Kidney epithelial cell (primary cell): Measurements from ENCODE around the gene IRGC. TPM values are rescaled to one million over a fixed set of nuclear protein-coding genes. Genes with fewer than 3 reads are reported as not detected.

Source experiments
- DNase-seq: peaks from one replicate; pipeline ENCODE4 v3.0.0-alpha.2; 2010; ENCODE audit warnings: low read depth
- H3K27me3 ChIP-seq: 2 replicates; pipeline ENCODE4 v1.6.0; 2011; ENCODE audit warnings: low read length; ENCODE audit not compliant: control insufficient read depth, insufficient read depth
- H3K36me3 ChIP-seq: 2 replicates; pipeline ENCODE4 v1.5.1; 2011; ENCODE audit warnings: low read length; ENCODE audit not compliant: control insufficient read depth, insufficient read depth
- H3K4me3 ChIP-seq: 2 replicates; pipeline ENCODE4 v1.5.1; 2011; ENCODE audit warnings: low read depth, mild to moderate bottlenecking, control low read depth, low read length
- CTCF ChIP-seq: IDR thresholded peaks from 2 replicates; pipeline ENCODE4 v1.5.1; 2011; ENCODE audit warnings: mild to moderate bottlenecking, moderate library complexity, low read length, control low read depth, inconsistent platforms; ENCODE audit not compliant: insufficient read depth, poor library complexity, severe bottlenecking
- total RNA-seq: library from RNA; depleted of rRNA; stranded (reverse); fragments of >200 nt; gene quantifications from 2 replicates; pipeline ENCODE4 v1.2.3, GENCODE V29; 2015

The IRGC gene
- total RNA-seq, 1 donor from 2014 or later, result not detected

GRCh38 chr19:43687660-43687997, 28.2 kb upstream of the IRGC start:
- no peak for DNase-seq
- Histone ChIP-seq H3K36me3 (no peaks in the 10 kb centered on the region), H3K27me3 (no peaks in the 10 kb centered on the region), H3K4me3 (no peak overlapping the region)
- no peak for TF ChIP-seq CTCF

GRCh38 chr19:43688059-43688701, 27.7 kb upstream of the IRGC start:
- no peak for TF ChIP-seq CTCF
- H3K4me3 ChIP-seq, result no peak overlapping the region
- no peaks in the 10 kb centered on the region for H3K27me3 ChIP-seq
- no peak for DNase-seq
- no peaks in the 10 kb centered on the region for H3K36me3 ChIP-seq

- TF ChIP-seq CTCF, result no peak
Measured at GRCh38 chr19:43690444-43690843, 25.4 kb upstream of the IRGC start.

GRCh38 chr19:43690890-43691289, 25.0 kb upstream of the IRGC start:
- peaks cover 2% of the 10 kb centered on the region for H3K27me3 ChIP-seq
- no peak for TF ChIP-seq CTCF

More at GRCh38 chr19:43690444-43690843, 25.4 kb upstream of the IRGC start:
- Histone ChIP-seq H3K36me3 (no peaks in the 10 kb centered on the region), H3K27me3 (peaks cover 2% of the 10 kb centered on the region), H3K4me3 (no peak overlapping the region)
- DNase-seq, result no peak

GRCh38 chr19:43691755-43692154, 24.1 kb upstream of the IRGC start:
- no peak for TF ChIP-seq CTCF
- peaks cover 2% of the 10 kb centered on the region for H3K27me3 ChIP-seq
- DNase-seq, result no peak
- H3K36me3 ChIP-seq, result no peaks in the 10 kb centered on the region
- no peak overlapping the region for H3K4me3 ChIP-seq

More at GRCh38 chr19:43690890-43691289, 25.0 kb upstream of the IRGC start:
- no peaks in the 10 kb centered on the region for H3K36me3 ChIP-seq
- no peak for DNase-seq
- H3K4me3 ChIP-seq, result no peak overlapping the region

- TF ChIP-seq CTCF, result no peak
- Histone ChIP-seq H3K36me3 (no peaks in the 10 kb centered on the region), H3K4me3 (no peak overlapping the region), H3K27me3 (peaks cover 4% of the 10 kb centered on the region)
- DNase-seq, result no peak
Measured at GRCh38 chr19:43692385-43692784, 23.5 kb upstream of the IRGC start.
